HCT116 (cell line): Measurements from ENCODE around the gene LDHA. TPM values are rescaled to one million over a fixed set of nuclear protein-coding genes. Genes with fewer than 3 reads are reported as not detected.
"Not testable (repeated sequence)": the region's sequence is repeated elsewhere in the genome, so short reads cannot be mapped to it uniquely, and the experiment has no call there.

Experiments used
- ATAC-seq: fragments of 200-7000 bp; cut with Tn5 transposase; 2 replicates; pipeline ENCODE4 v1.9.1; 2020; ENCODE audit warnings: mild to moderate bottlenecking, moderate library complexity
- BruUV-seq: library from RNA; stranded (reverse); fragments of 400-500 nt; replicated peaks from 2 replicates; lab custom pipeline; 2021; lab: Mats Ljungman, UMichigan
- CTCF ChIA-PET: fragments of 300-600 bp; sonication (Branson Sonifier 250); formaldehyde crosslinking; loops from one replicate; lab custom pipeline; 2021; ENCODE audit warnings: antibody characterized with exemption; lab: Charles Lee
- POLR2A ChIA-PET: fragments of 300-600, 350-600 bp; sonication (Branson Sonifier 250); formaldehyde crosslinking; loops from one replicate; lab custom pipeline; 2021; ENCODE audit warnings: antibody characterized with exemption; lab: Charles Lee
- RAD21 ChIA-PET, 2 experiments: fragments of 300-600 bp; sonication (Branson Sonifier 250); formaldehyde crosslinking; loops; one replicate each; lab custom pipeline; 2023; ENCODE audit warnings: low total read pairs in 2 of 2; ENCODE audit not compliant: uncharacterized antibody in 2 of 2, unreplicated experiment in 2 of 2, low non-redundant PET in 1 of 2; lab: Charles Lee
- DNase-seq: peaks from one replicate; pipeline ENCODE4 v3.0.0-alpha.2; 2010; ENCODE audit warnings: low read depth, low spot score
- H2AFZ ChIP-seq: fragments of 200-600 bp; shearing (Covaris generic), sonication (generic); 2 replicates; pipeline ENCODE4 v1.6.1; 2017; ENCODE audit warnings: low read depth, mixed run types, mixed read lengths, antibody characterized with exemption, low read length; ENCODE audit not compliant: poor library complexity, severe bottlenecking
- H3K27ac ChIP-seq: 2 replicates; pipeline ENCODE4 v1.5.1; 2012; ENCODE audit warnings: low read depth, low read length
- H3K27me3 ChIP-seq: fragments of 200-600 bp; sonication (generic); 2 replicates; pipeline ENCODE4 v1.6.1; 2016; ENCODE audit warnings: mixed run types, low read length, mixed read lengths; ENCODE audit not compliant: insufficient read depth
- H3K36me3 ChIP-seq, 2 experiments: fragments of 200-500 bp in 1 of 2; fragments of 200-600 bp in 1 of 2; sonication (Bioruptor generic) in 1 of 2; sonication (generic) in 1 of 2; 2 replicates each; pipeline versions ENCODE4 v1.5.1 to v1.6.1; 2014 to 2016; ENCODE audit warnings: low read length in 2 of 2, inconsistent platforms in 1 of 2, mixed read lengths in 1 of 2, mixed run types in 1 of 2; ENCODE audit not compliant: insufficient read depth in 2 of 2, control insufficient read depth in 1 of 2
- H3K4me1 ChIP-seq, 2 experiments: fragments of 200-600 bp in 1 of 2; sonication (generic) in 1 of 2; 2 replicates each; pipeline versions ENCODE4 v1.5.1 to v1.6.1; 2012 to 2017; ENCODE audit warnings: low read length in 2 of 2, inconsistent platforms in 1 of 2, mild to moderate bottlenecking in 1 of 2, mixed read lengths in 1 of 2, mixed run types in 1 of 2, moderate library complexity in 1 of 2; ENCODE audit not compliant: insufficient read depth in 2 of 2, control insufficient read depth in 1 of 2
- H3K4me2 ChIP-seq: fragments of 200-600 bp; sonication (generic); 2 replicates; pipeline ENCODE4 v1.6.1; 2017; ENCODE audit warnings: mixed run types, low read length, mixed read lengths
- H3K4me3 ChIP-seq, 2 experiments: fragments of 200-600 bp in 1 of 2; sonication (generic) in 1 of 2; replicated peaks in 1 of 2; 2 replicates each; pipeline ENCODE4 v1.5.1; 2011 to 2016; ENCODE audit warnings: low read length in 2 of 2, control low read depth in 1 of 2, low read depth in 1 of 2, mild to moderate bottlenecking in 1 of 2, mixed read lengths in 1 of 2, mixed run types in 1 of 2
- H3K79me2 ChIP-seq: fragments of 200-600 bp; sonication (generic); 2 replicates; pipeline ENCODE4 v1.6.1; 2017; ENCODE audit warnings: mild to moderate bottlenecking, mixed run types, low read length, moderate library complexity, mixed read lengths; ENCODE audit not compliant: insufficient read depth
- H3K9ac ChIP-seq: fragments of 200-600 bp; sonication (generic); 2 replicates; pipeline ENCODE4 v1.6.1; 2016; ENCODE audit warnings: low read length, mixed read lengths
- H3K9me2 ChIP-seq: fragments of 200-600 bp; sonication (generic), shearing (Covaris generic); 2 replicates; pipeline ENCODE4 v1.6.1; 2017; ENCODE audit warnings: mixed run types, mild to moderate bottlenecking, moderate library complexity; ENCODE audit not compliant: insufficient read depth
- H3K9me3 ChIP-seq, 2 experiments: fragments of 200-500 bp in 1 of 2; fragments of 200-600 bp in 1 of 2; sonication (Bioruptor generic) in 1 of 2; sonication (generic) in 1 of 2; 2 replicates each; pipeline ENCODE4 v1.6.1; 2014 to 2017; ENCODE audit warnings: low read length in 2 of 2, mixed read lengths in 2 of 2, inconsistent platforms in 1 of 2, low read depth in 1 of 2, mild to moderate bottlenecking in 1 of 2, mixed run types in 1 of 2, moderate library complexity in 1 of 2; ENCODE audit not compliant: control insufficient read depth in 1 of 2, insufficient read depth in 1 of 2
- H4K20me1 ChIP-seq: fragments of 200-600 bp; sonication (generic), shearing (Covaris generic); 2 replicates; pipeline ENCODE4 v1.6.1; 2017; ENCODE audit warnings: mixed run types, mild to moderate bottlenecking, moderate library complexity; ENCODE audit not compliant: insufficient read depth
- POLR2AphosphoS5 ChIP-seq: IDR thresholded peaks from 2 replicates; pipeline ENCODE4 v1.6.1; 2011; ENCODE audit warnings: mild to moderate bottlenecking, low read depth, low read length, moderate library complexity
- SIN3A ChIP-seq: IDR thresholded peaks from 2 replicates; pipeline ENCODE4 v1.6.1; 2012; ENCODE audit warnings: low read depth
- ZNF274 ChIP-seq: fragments of 200-500 bp; sonication (Bioruptor generic); IDR thresholded peaks from 2 replicates; pipeline ENCODE4 v1.6.1; 2014; ENCODE audit warnings: mild to moderate bottlenecking, low read depth, low read length, inconsistent platforms
- intact Hi-C: fragments of 100-400 bp; cut with micrococcal nuclease; formaldehyde crosslinking; loops from 2 replicates; pipeline ENCODE4 v1.10.0; 2022
- total RNA-seq: library from RNA; stranded (reverse); gene quantifications from one replicate; pipeline ENCODE4 v1.2.1, GENCODE V29; 2021; ENCODE audit not compliant: unreplicated experiment

The LDHA gene
- total RNA-seq, 1 experiment from 2014 or later = 974 TPM

- ChIA-PET RAD21 (interaction anchor here in 1 of 2 experiments (0.6 kb wide), 1 partner anchor 282 kb away, joined by 3 read pairs; no protein-coding TSS in a partner anchor), CTCF (no interaction called here), POLR2A (no interaction called here)
- DNase-seq (no peak), ATAC-seq (no peak)
- Histone ChIP-seq H3K4me3 (no peak overlapping the region), H3K4me2 (no peak overlapping the region), H3K9me3 (no peaks in the 10 kb centered on the region), H3K27ac (no peak overlapping the region), H4K20me1 (peaks cover 26% of the 10 kb centered on the region; the same call in 1 of the 2 replicates), H2AFZ (no peak overlapping the region), H3K36me3 (peaks cover 47 to 58% of the 10 kb centered on the region in 2 experiments), H3K4me1 (peaks cover 11 to 18% of the 10 kb centered on the region in 2 experiments), H3K9me2 (no peaks in the 10 kb centered on the region), H3K79me2 (peaks cover 82% of the 10 kb centered on the region), H3K27me3 (no peaks in the 10 kb centered on the region), H3K9ac (no peak overlapping the region)
- TF ChIP-seq SIN3A (0 out of 2 replicates have a peak, but pooled peaks have one; percentile 11), POLR2AphosphoS5 (peak; percentile 32; the same call in 1 of the 2 replicates), ZNF274 (no peak)
- BruUV-seq = no TSS peak
- intact Hi-C loops = loop anchor here (5.0 kb wide), 1 partner anchor 129 kb away; the partner anchor contains the start of gene TSG101
These were observed 3.6 kb downstream of the LDHA start for GRCh38 chr11:18397921-18398320.

DNA sequence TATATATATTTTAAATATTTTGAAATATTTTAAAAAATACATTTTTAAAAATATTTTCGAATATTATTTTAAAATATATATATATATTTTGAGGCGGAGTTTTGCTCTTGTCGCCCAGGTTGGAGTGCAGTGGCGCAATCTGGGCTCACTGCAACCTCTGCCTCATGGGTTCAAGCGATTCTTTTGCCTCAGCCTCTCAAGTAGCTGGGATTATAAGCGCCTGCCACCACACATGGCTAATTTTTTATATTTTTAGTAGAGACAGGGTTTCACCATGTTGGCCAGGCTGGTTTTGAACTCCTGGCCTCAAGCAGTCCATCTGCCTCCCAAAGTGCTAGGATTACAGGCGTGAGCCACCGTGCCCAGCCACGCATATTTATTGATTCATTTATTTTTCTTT lies 6.7 kb downstream of the LDHA start:
- H3K9me2 ChIP-seq, H3K27me3 ChIP-seq, H3K4me2 ChIP-seq, H3K4me3 ChIP-seq, H3K9me3 ChIP-seq, RAD21 ChIA-PET, ATAC-seq, H3K9ac ChIP-seq, DNase-seq, H3K27ac ChIP-seq, intact Hi-C loops, H2AFZ ChIP-seq, BruUV-seq: not testable (repeated sequence)
- Histone ChIP-seq H3K79me2 (peaks cover 88% of the 10 kb centered on the region), H3K4me1 (peaks cover 4 to 19% of the 10 kb centered on the region in 2 experiments; a peak in 3 of 4 replicates), H3K36me3 (peaks cover 73 to 77% of the 10 kb centered on the region in 2 experiments), H4K20me1 (peaks cover 48% of the 10 kb centered on the region)
- POLR2A ChIA-PET = interaction anchor here (1.8 kb wide), 1 partner anchor 8 kb away, joined by 4 read pairs; no protein-coding TSS in a partner anchor
- CTCF ChIA-PET = interaction anchor here (0.7 kb wide), 1 partner anchor 1505 kb away, joined by 3 read pairs; no protein-coding TSS in a partner anchor
